Prostate gland (tissue), 2 donors: Measurements from ENCODE around the gene ZNF160. TPM values are rescaled to one million over a fixed set of nuclear protein-coding genes. Genes with fewer than 3 reads are reported as not detected.
"Not testable (repeated sequence)": the region's sequence is repeated elsewhere in the genome, so short reads cannot be mapped to it uniquely, and the experiment has no call there.

Source experiments
- DNase-seq: peaks from one replicate; pipeline ENCODE4 v3.0.0-alpha.2; 2019; ENCODE audit warnings: low spot score
- H3K27ac ChIP-seq, 2 donors: fragments of 200-600 bp; sonication (generic); 2 replicates each; pipeline ENCODE4 v1.5.1; 2017 to 2019
- H3K27me3 ChIP-seq: fragments of 200-600 bp; sonication (generic); replicated peaks from 2 replicates; pipeline ENCODE4 v1.5.1; 2019; ENCODE audit not compliant: insufficient read depth
- H3K36me3 ChIP-seq, 2 donors: fragments of 200-600 bp; sonication (generic); 1 replicate in 1 of 2; 2 replicates in 1 of 2; pipeline versions ENCODE4 v1.5.1 to v1.8.1; 2017 to 2019
- H3K4me1 ChIP-seq: fragments of 200-600 bp; sonication (generic); replicated peaks from 2 replicates; pipeline ENCODE4 v1.5.1; 2019
- H3K4me3 ChIP-seq, 2 donors: fragments of 200-600 bp; sonication (generic); 2 replicates each; pipeline ENCODE4 v1.5.1; 2017 to 2019
- H3K9me3 ChIP-seq: fragments of 200-600 bp; sonication (generic); 2 replicates; pipeline ENCODE4 v1.5.1; 2017
- POLR2A ChIP-seq: fragments of 450-650 bp; IDR thresholded peaks from one replicate; pipeline ENCODE4 v1.6.1; 2016; ENCODE audit warnings: antibody characterized with exemption, mild to moderate bottlenecking
- POLR2AphosphoS5 ChIP-seq: sonication (generic); formaldehyde crosslinking; IDR thresholded peaks from one replicate; pipeline ENCODE4 v1.6.1; 2017; ENCODE audit warnings: antibody characterized with exemption
- WGBS: methylation state at CpG from one replicate; pipeline ENCODE4 v1.1.5; 2018; 5-methylcytosine and 5-hydroxymethylcytosine counted together
- intact Hi-C: fragments of 100-400 bp; cut with DNase I; formaldehyde crosslinking; loops from one replicate; pipeline ENCODE4 v1.14.2; 2022
- total RNA-seq, 2 donors: library from RNA; depleted of rRNA; stranded (reverse); fragments of >200 nt; gene quantifications; one replicate each; pipeline ENCODE4 v1.1.0, GENCODE V29; 2016
- TF ChIP-seq, protein P1 (sequence below), 4 experiments: fragments of 200-600 bp in 2 of 4; fragments of 450-650 bp in 2 of 4; sonication (generic) in 2 of 4; IDR thresholded peaks; 1 replicate in 3 of 4; 2 replicates in 1 of 4; pipeline ENCODE4 v1.5.1; 2016 to 2019; ENCODE audit warnings: antibody characterized with exemption in 4 of 4, mild to moderate bottlenecking in 2 of 4, moderate library complexity in 2 of 4

ZNF160 gene
- total RNA-seq, 2 donors from 2014 or later: 26.0 to 93.4 TPM

GRCh38 chr19:53132141-53132991, 29.1 kb upstream of the ZNF160 start, which contains the start of gene ZNF415:
Gene ZNF415, minus strand, starts transcription at chr19:53132910. Its CDS starts 10,234 bp downstream, at chr19:53122676.
- WGBS: under 1% methylated on average over 50 of the region's 51 CpGs
- peak; percentile 88 for DNase-seq
- H3K36me3 ChIP-seq: no peaks in the 10 kb centered on the region
- H3K4me3 ChIP-seq: peak within 1 kb of the TSS; percentile 60 to 70
- H3K27me3 ChIP-seq: no peaks in the 10 kb centered on the region
- H3K9me3 ChIP-seq: no peaks in the 10 kb centered on the region
- peak within 1 kb of the TSS; percentile 74 to 76 for H3K27ac ChIP-seq
- peaks cover 4% of the 10 kb centered on the region for H3K4me1 ChIP-seq
- intact Hi-C loops: no loop called here
- TF ChIP-seq POLR2AphosphoS5 (peak; percentile 88), POLR2A (peak; percentile 35)
- TF ChIP-seq, protein P1, sequence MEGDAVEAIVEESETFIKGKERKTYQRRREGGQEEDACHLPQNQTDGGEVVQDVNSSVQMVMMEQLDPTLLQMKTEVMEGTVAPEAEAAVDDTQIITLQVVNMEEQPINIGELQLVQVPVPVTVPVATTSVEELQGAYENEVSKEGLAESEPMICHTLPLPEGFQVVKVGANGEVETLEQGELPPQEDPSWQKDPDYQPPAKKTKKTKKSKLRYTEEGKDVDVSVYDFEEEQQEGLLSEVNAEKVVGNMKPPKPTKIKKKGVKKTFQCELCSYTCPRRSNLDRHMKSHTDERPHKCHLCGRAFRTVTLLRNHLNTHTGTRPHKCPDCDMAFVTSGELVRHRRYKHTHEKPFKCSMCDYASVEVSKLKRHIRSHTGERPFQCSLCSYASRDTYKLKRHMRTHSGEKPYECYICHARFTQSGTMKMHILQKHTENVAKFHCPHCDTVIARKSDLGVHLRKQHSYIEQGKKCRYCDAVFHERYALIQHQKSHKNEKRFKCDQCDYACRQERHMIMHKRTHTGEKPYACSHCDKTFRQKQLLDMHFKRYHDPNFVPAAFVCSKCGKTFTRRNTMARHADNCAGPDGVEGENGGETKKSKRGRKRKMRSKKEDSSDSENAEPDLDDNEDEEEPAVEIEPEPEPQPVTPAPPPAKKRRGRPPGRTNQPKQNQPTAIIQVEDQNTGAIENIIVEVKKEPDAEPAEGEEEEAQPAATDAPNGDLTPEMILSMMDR (IDR thresholded peaks at IDR 0.05): no peak

DNA sequence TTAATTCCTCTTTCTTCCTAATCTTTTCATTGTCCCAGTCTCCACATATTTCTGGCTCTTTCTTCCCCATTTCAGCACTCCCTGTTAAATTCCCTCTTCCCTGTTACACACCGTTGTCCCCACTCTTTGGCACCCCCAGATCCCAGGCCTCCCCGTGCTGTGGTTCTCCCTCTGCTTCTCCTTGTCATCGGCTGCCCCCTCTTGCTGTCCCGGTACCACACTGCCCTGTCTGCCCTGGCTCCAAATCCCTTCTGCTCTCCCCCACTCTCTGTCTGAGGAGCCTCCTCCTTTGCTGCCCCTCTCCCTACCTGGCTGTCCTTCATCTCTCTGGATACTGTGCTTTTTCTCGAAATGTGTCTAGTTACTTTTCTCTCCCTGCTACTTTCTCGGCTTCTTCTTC, 28.5 kb upstream of the ZNF160 start:
- Histone ChIP-seq H3K4me3 (peak overlapping the region; percentile 60 to 70), H3K27ac (peak overlapping the region; percentile 74 to 76), H3K36me3 (no peaks in the 10 kb centered on the region), H3K9me3 (no peaks in the 10 kb centered on the region), H3K4me1 (peaks cover 4% of the 10 kb centered on the region), H3K27me3 (no peaks in the 10 kb centered on the region)
- TF ChIP-seq POLR2AphosphoS5 (no peak), POLR2A (no peak)
- TF ChIP-seq, protein P1 (IDR thresholded peaks at IDR 0.05): no peak
- no peak for DNase-seq
- WGBS: 29% methylated on average over 6 of the region's 6 CpGs
- intact Hi-C loops: no loop called here

- WGBS: 75% methylated on average over 4 of the region's 4 CpGs
- Histone ChIP-seq H3K4me3 (no peak overlapping the region), H3K9me3 (no peaks in the 10 kb centered on the region), H3K4me1 (peaks cover 4% of the 10 kb centered on the region), H3K27me3 (no peaks in the 10 kb centered on the region), H3K36me3 (no peaks in the 10 kb centered on the region), H3K27ac (no peak overlapping the region)
- TF ChIP-seq POLR2A: no peak
- TF ChIP-seq POLR2AphosphoS5: no peak
- TF ChIP-seq, protein P1 (IDR thresholded peaks at IDR 0.05): no peak
- intact Hi-C loops: no loop called here
- DNase-seq: no peak
Measured at GRCh38 chr19:53131085-53131590, 27.9 kb upstream of the ZNF160 start.

DNA sequence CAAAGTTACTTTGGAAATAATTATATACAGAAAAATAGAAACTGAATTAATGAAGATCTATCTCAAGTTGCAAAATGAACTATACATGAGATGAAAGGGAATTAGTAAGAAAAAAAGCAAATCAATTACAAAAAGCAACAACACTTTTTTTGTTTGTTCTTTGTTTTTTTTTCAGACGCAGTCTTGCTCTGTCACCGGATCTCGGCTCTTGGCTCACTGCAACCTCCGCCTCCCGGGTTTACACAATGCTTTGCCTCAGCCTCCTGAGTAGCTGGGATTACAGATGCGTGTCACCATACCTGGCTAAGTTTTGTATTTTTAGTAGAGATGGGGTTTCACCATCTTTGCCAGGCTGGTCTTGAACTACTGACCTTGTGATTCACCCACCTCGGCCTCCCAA, 27.3 kb upstream of the ZNF160 start:
- Histone ChIP-seq H3K4me1 (peaks cover 4% of the 10 kb centered on the region), H3K4me3 (no peak overlapping the region), H3K27ac (no peak overlapping the region), H3K9me3 (no peaks in the 10 kb centered on the region), H3K36me3 (no peaks in the 10 kb centered on the region), H3K27me3 (no peaks in the 10 kb centered on the region)
- peak; percentile 12 for TF ChIP-seq POLR2AphosphoS5
- TF ChIP-seq, protein P1 (IDR thresholded peaks at IDR 0.05): no peak
- DNase-seq: peak; percentile 24
- 43% methylated on average over 7 of the region's 7 CpGs for WGBS
- intact Hi-C loops: no loop called here

GRCh38 chr19:53126733-53127526, 23.7 kb upstream of the ZNF160 start:
- H3K27ac ChIP-seq, DNase-seq, H3K4me1 ChIP-seq, H3K4me3 ChIP-seq, H3K9me3 ChIP-seq, intact Hi-C loops, H3K36me3 ChIP-seq, H3K27me3 ChIP-seq: not testable (repeated sequence)
- WGBS: 86% methylated on average over 9 of the region's 15 CpGs
